ENCODE data around the gene ZNF30.
A peak's percentile ranks its signal among the peaks of the same experiment; 100 is the strongest.
"Not testable (repeated sequence)": the region's sequence is repeated elsewhere in the genome, so short reads cannot be mapped to it uniquely, and the experiment has no call there.

The ZNF30 gene

DNA sequence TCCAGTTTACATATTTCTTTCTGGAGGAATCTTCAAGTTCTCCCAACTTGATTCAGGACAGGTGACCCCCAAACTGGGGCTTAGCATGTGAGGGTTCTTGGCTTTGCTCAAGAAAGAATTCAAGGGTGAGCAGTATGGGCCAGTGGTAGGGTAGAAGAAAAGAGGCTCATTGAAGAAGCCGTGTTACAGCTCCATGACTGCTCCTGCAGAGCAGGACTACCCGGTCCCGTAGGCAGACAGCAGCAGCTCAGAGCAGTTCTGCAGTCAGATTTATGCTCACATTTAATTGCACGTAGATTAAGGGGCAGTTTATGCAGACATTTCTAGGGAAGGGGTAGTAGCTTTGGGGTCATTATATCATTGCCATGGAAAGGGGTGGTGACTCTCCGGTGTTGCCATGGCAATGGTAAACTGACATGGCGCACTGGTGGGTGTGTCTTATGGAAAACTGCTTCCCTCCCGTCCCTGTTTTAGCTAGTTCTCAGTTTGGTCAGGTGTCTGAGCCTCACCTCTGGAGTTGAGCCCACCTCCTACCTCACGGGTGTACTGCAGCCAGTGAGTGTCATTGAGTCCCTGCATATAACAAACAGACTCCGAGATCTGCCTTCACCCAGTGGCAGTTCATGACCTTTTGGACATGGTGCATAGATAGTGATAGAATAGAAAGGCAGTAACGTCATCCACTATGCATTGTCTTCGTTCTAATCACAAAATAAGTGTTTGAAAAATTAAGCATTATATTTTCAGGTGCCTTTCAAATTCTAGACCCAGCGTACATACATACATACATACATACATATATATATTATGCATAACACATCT, 53.3 kb downstream of the ZNF30 start:
- in situ Hi-C loops (cut with MboI; ENCODE audit: low pct_unique_long_range_greater_than_20kb, low sequenced_read_pairs), result no loop called here
- DNase-seq, result no peak

- in situ Hi-C loops (cut with MboI; ENCODE audit: low pct_unique_long_range_greater_than_20kb, low sequenced_read_pairs), result no loop called here
- DNase-seq, result no peak
Measured at GRCh38 chr19:34982275-34982674, 55.6 kb downstream of the ZNF30 start.

DNA sequence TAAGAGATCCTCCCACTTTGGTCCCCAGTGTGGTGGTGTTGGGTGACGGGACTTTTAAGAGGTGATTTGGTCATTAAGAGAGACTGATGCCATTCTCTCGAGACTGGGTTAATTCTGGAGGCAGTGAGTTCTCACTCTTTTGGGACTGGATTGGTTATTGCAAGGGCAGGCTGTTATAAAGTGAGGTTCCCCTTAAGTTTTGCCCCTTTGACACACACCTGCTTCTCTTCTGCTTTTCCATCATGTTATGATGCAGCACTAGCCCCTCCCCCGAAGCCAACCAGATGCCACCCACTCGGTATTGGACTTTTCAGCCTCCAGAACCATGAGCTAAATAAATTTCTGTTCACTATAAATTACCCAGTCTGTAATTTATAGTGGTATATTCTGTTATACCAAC, 57.1 kb downstream of the ZNF30 start:
- no peak for DNase-seq
- in situ Hi-C loops (cut with MboI; ENCODE audit: low pct_unique_long_range_greater_than_20kb, low sequenced_read_pairs), result no loop called here

GRCh38 chr19:34984287-34984686, 57.6 kb downstream of the ZNF30 start:
- in situ Hi-C loops (cut with MboI; ENCODE audit: low pct_unique_long_range_greater_than_20kb, low sequenced_read_pairs), result no loop called here

GRCh38 chr19:34985249-34986022, 58.7 kb downstream of the ZNF30 start:
- peak; percentile 40 for DNase-seq
- in situ Hi-C loops (cut with MboI; ENCODE audit: low pct_unique_long_range_greater_than_20kb, low sequenced_read_pairs), result no loop called here

More at GRCh38 chr19:34984287-34984686, 57.6 kb downstream of the ZNF30 start:
- DNase-seq, result no peak

DNA sequence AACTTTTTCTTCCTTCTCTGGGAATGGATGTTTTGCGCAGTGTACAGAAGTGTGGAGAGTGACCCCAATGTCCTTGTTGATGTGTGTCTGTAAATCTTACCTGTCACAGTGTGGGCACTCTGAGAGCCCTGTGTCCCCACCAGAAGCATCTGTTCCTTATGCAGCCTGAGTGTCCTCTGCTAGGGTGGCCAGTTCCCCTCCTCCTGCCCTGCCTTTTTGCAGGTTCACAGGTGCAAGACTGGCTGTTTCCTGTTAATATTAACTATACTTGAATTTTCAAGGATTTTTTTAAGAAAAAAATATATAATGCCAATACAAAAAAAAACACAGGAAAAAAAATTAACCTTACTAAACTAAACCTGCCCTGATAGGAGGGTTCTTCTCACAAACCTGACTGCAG, 61.4 kb downstream of the ZNF30 start:
- DNase-seq, result no peak
- in situ Hi-C loops (cut with MboI; ENCODE audit: low pct_unique_long_range_greater_than_20kb, low sequenced_read_pairs), result no loop called here

GRCh38 chr19:34989298-34989697, 62.6 kb downstream of the ZNF30 start:
- DNase-seq, result no peak
- in situ Hi-C loops (cut with MboI; ENCODE audit: low pct_unique_long_range_greater_than_20kb, low sequenced_read_pairs), result no loop called here

GRCh38 chr19:34990578-34991192, 64.0 kb downstream of the ZNF30 start:
- DNase-seq, result no peak
- in situ Hi-C loops (cut with MboI; ENCODE audit: low pct_unique_long_range_greater_than_20kb, low sequenced_read_pairs), result no loop called here

GRCh38 chr19:34991542-34992333, 65.0 kb downstream of the ZNF30 start:
- no peak for DNase-seq
- in situ Hi-C loops (cut with MboI; ENCODE audit: low pct_unique_long_range_greater_than_20kb, low sequenced_read_pairs), result no loop called here

DNA sequence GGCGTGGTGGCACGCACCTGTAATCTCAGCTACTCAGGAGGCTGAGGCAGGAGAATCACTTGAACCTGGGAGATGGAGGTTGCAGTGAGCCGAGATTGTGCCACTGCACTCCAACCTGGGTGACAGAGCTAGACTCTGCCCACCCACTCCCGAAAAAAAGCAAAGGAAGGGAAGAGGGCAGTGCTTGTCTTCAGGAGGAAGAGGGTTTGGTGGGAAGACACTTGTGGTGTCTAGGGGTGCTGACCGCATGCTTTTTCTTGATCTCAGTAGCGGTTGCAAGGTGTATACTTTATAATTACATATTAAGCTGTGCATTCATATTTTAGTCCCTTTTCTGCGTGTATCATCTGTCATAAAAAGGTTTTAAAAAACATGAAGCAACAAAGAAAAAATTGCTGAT, 65.9 kb downstream of the ZNF30 start:
- in situ Hi-C loops (cut with MboI; ENCODE audit: low pct_unique_long_range_greater_than_20kb, low sequenced_read_pairs), result not testable (repeated sequence)

DNA sequence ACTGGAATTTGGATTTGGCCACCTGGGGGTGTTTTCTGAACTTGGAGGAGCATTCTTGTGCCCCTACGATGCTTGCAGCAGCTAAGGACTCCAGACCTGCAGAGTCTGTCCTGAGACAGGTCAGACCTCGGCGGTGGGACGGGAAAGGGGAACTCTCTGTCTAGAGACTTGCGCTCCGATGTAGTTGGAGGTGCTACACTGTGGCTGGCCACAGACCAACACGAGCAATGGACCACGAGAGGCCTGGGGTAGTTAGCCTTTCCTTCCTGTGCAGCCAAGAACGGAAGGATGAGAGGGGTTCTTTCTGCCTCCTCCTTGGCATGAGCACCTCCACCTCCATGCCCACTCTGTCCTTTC, 67.6 kb downstream of the ZNF30 start:
- no peak for DNase-seq
- in situ Hi-C loops (cut with MboI; ENCODE audit: low pct_unique_long_range_greater_than_20kb, low sequenced_read_pairs), result no loop called here

More for the DNA sequence above, 65.9 kb downstream of the ZNF30 start:
- DNase-seq, result not testable (repeated sequence)

All from KBM-7 (cell line).